A673 (cell line): Measurements from ENCODE around the gene DSTYK.

Experiments used
- EZH2 ChIP-seq: fragments of 200-600 bp; sonication (generic); IDR thresholded peaks from 2 replicates; pipeline ENCODE4 v1.6.1; 2017; ENCODE audit warnings: borderline replicate concordance, low read depth, mild to moderate bottlenecking, mixed read lengths, antibody characterized with exemption, low read length; ENCODE audit not compliant: poor library complexity, severe bottlenecking
- TF ChIP-seq, protein P1 (sequence below): fragments of 300-800, 200-600 bp; sonication (generic); conservative IDR thresholded peaks from 2 replicates; pipeline ENCODE4 v1.5.1; 2017; ENCODE audit warnings: low read depth, mild to moderate bottlenecking, antibody characterized with exemption, low read length, moderate library complexity, mixed read lengths

DNA sequence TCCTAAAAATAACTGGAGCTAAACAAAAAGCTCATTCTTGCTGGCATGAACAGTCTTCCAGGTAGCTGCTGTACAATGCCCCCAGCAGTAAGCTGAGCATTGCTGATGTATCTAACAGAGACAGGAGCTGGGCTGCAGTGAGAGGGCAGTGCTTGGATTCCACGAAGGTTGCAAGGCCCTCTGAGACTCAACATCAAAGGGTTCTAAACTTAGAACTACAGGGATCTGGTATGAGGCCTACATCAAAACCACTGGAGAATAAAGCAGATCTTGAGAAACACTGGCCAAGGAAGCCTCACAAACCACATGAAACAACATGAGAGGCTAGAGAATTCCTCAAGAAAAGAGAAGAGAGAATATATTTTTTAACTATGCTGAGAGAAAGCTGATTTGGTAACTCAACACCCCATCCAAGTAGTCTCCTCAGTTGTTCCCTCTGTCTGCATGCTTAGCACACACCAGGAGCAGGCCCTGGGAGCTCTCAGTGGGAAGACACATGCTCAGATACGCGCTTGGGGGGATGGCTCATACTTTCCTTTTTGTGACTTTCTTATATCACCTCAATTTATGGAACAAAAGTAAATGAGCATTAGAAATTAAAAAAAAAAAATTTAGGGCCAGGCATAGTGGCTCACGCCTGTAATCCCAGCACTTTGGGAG lies 27.7 kb downstream of the DSTYK start:
- TF ChIP-seq, protein P1, sequence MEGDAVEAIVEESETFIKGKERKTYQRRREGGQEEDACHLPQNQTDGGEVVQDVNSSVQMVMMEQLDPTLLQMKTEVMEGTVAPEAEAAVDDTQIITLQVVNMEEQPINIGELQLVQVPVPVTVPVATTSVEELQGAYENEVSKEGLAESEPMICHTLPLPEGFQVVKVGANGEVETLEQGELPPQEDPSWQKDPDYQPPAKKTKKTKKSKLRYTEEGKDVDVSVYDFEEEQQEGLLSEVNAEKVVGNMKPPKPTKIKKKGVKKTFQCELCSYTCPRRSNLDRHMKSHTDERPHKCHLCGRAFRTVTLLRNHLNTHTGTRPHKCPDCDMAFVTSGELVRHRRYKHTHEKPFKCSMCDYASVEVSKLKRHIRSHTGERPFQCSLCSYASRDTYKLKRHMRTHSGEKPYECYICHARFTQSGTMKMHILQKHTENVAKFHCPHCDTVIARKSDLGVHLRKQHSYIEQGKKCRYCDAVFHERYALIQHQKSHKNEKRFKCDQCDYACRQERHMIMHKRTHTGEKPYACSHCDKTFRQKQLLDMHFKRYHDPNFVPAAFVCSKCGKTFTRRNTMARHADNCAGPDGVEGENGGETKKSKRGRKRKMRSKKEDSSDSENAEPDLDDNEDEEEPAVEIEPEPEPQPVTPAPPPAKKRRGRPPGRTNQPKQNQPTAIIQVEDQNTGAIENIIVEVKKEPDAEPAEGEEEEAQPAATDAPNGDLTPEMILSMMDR: no peak
- TF ChIP-seq EZH2: no peak
